BE2C (cell line): ENCODE data around the gene ABR.

ENCODE experiments used
- DNase-seq: peaks from one replicate; pipeline ENCODE4 v3.0.0-alpha.2; 2020
- H3K27me3 ChIP-seq: fragments of 250-450 bp; sonication (Bioruptor Pico); 2 replicates; pipeline ENCODE4 v1.5.1; 2020; ENCODE audit warnings: mild to moderate bottlenecking
- H3K36me3 ChIP-seq: fragments of 250-450 bp; sonication (Bioruptor Pico); 2 replicates; pipeline ENCODE4 v1.5.1; 2020; ENCODE audit warnings: mild to moderate bottlenecking
- H3K4me1 ChIP-seq: fragments of 250-450 bp; sonication (Bioruptor Pico); 2 replicates; pipeline ENCODE4 v1.5.1; 2020
- H3K4me3 ChIP-seq: 2 replicates; pipeline ENCODE4 v1.5.1; 2011; ENCODE audit warnings: low read depth, low read length
- H3K9me3 ChIP-seq: fragments of 250-450 bp; sonication (Bioruptor Pico); 2 replicates; pipeline ENCODE4 v1.5.1; 2020
- CTCF ChIP-seq: IDR thresholded peaks from 2 replicates; pipeline ENCODE4 v1.5.1; 2012; ENCODE audit warnings: mild to moderate bottlenecking, low read depth, low read length

The ABR gene

DNA sequence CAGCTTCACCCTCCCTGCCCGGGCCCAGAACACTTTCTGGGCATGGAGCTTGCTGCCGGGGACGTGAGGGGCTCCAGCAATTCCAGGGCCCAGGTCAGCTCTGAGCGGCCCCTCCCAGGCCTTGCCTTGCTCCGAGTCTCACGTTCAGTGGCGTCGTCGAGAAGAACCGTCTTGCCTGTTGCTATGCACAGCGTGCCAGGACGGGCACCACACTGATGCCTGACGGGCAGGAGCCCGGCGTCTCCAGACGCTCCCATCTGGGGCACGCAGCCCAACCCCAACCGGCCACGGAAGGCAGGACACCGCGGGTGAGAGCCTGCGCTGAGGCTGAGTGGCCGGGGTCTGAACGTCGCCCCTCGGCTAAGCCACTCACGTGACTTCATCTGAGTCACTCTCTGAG, 155.7 kb downstream of the ABR start:
- Histone ChIP-seq H3K36me3 (no peaks in the 10 kb centered on the region), H3K4me1 (no peaks in the 10 kb centered on the region), H3K27me3 (no peaks in the 10 kb centered on the region), H3K4me3 (no peak overlapping the region), H3K9me3 (no peaks in the 10 kb centered on the region)
- TF ChIP-seq CTCF: no peak
- no peak for DNase-seq

DNA sequence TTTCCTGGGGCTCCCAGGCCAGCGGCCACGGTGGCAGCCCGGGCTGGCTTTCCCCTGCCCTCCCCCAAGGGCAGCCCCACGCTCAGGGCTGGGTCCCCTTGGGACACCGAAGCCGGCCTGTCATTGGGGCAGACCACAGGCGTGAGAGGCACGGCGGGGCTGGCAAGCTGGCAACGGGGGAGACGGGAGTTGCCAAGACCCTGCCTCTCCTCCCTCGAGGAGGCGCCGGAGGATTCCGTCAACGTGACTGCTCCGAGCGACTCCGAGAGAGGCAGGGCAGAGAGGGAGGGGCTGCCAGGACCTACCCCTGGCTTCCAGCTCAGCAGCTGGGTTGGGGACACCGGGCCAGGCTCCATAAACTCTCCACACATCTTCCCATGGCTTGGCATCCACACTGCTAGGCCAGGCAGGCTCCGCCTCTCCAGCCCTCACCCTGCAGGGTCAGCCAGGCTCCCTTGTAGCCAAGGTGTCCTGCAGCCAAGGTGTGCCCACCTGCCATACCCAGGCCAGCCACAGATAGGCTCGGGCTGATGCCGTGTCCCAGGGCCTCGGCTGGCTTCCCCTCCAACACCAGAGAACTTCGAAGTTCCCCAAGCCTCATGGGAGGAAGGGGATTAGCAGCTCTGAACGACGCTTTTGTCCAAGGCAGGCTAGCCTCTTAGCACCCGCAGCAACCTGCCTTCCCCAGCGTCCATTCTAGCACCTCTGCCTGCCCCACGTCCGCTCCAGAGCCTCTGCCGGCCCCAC, 157.3 kb downstream of the ABR start:
- Histone ChIP-seq H3K36me3 (no peaks in the 10 kb centered on the region), H3K27me3 (no peaks in the 10 kb centered on the region), H3K9me3 (no peaks in the 10 kb centered on the region), H3K4me1 (no peaks in the 10 kb centered on the region), H3K4me3 (no peak overlapping the region)
- DNase-seq: no peak
- TF ChIP-seq CTCF: no peak

GRCh38 chr17:1021147-1021546, 158.6 kb downstream of the ABR start:
- H3K4me3 ChIP-seq: no peak overlapping the region
- DNase-seq: no peak
- TF ChIP-seq CTCF: no peak
- H3K9me3 ChIP-seq: no peaks in the 10 kb centered on the region
- H3K27me3 ChIP-seq: no peaks in the 10 kb centered on the region
- H3K4me1 ChIP-seq: no peaks in the 10 kb centered on the region
- no peaks in the 10 kb centered on the region for H3K36me3 ChIP-seq

GRCh38 chr17:1019451-1019850, 160.3 kb downstream of the ABR start:
- no peak for DNase-seq
- Histone ChIP-seq H3K4me1 (no peaks in the 10 kb centered on the region), H3K36me3 (no peaks in the 10 kb centered on the region), H3K4me3 (no peak overlapping the region), H3K9me3 (no peaks in the 10 kb centered on the region), H3K27me3 (no peaks in the 10 kb centered on the region)
- no peak for TF ChIP-seq CTCF

DNA sequence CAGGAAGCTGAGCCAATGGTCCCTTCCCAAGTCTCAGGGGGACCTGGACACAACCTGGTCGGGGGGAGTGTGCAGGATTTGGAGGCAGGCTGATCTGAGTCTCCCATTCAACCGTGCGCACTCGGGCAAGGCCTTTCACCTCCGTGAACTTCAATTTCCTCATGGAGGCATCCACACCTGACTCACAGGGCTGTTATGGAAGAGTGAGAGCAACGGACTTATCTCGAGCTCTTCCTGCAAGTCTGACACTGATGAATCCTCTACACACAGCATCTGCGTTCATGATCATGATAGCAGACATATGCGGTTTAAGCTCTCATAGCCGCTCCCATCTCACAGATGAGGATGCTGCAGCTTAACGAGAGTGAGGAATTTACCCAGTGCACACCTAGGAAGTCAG, 161.2 kb downstream of the ABR start:
- TF ChIP-seq CTCF: no peak
- DNase-seq: no peak
- Histone ChIP-seq H3K36me3 (no peaks in the 10 kb centered on the region), H3K27me3 (no peaks in the 10 kb centered on the region), H3K9me3 (no peaks in the 10 kb centered on the region), H3K4me1 (no peaks in the 10 kb centered on the region), H3K4me3 (no peak overlapping the region)

DNA sequence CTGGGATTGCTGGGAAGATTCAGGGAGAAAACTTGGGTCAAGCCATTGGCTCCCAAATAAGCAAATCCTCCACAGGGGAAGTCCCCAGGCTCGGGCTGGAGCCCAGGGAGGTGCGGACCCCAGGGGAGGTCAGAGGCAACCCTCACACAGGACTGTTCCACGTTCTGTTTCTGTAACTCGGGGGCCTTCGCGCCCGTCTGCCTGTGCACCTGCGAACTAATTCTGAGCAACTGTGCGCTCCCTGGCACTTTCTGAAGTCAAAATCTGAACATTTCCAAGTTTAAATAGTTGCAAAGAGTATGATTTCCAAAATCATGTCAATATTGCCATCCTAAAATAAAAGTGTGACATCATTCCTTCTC, 166.1 kb downstream of the ABR start:
- Histone ChIP-seq H3K36me3 (no peaks in the 10 kb centered on the region), H3K9me3 (no peaks in the 10 kb centered on the region), H3K27me3 (no peaks in the 10 kb centered on the region), H3K4me3 (no peak overlapping the region), H3K4me1 (no peaks in the 10 kb centered on the region)
- TF ChIP-seq CTCF: no peak
- DNase-seq: no peak
